Stimulated activated naive CD8-positive, alpha-beta T cell treated with anti-CD3 and anti-CD28 coated beads, Interleukin-15, Interleukin-2, amounts not matched to agents 100 ng/mL and 50 ng/mL, for 24 hours (primary cell): Measurements from ENCODE around the gene CELSR2.
"Not testable (repeated sequence)": the region's sequence is repeated elsewhere in the genome, so short reads cannot be mapped to it uniquely, and the experiment has no call there.

Experiments used
- H3K27ac Mint-ChIP-seq: one replicate; pipeline ENCODE4 v1.8.0; 2021; ENCODE audit warnings: mild to moderate bottlenecking, mixed read lengths
- H3K27me3 Mint-ChIP-seq: one replicate; pipeline ENCODE4 v1.8.0; 2021; ENCODE audit warnings: mixed read lengths
- H3K36me3 Mint-ChIP-seq: one replicate; pipeline ENCODE4 v1.8.0; 2021; ENCODE audit warnings: low read depth, mixed read lengths
- H3K4me1 Mint-ChIP-seq: one replicate; pipeline ENCODE4 v1.8.0; 2021; ENCODE audit warnings: low read depth, mixed read lengths
- H3K4me3 Mint-ChIP-seq: one replicate; pipeline ENCODE4 v1.8.0; 2021; ENCODE audit warnings: mild to moderate bottlenecking, mixed read lengths
- H3K9me3 Mint-ChIP-seq: one replicate; pipeline ENCODE4 v1.8.0; 2021; ENCODE audit warnings: mixed read lengths

Gene CELSR2

GRCh38 chr1:109283748-109284600, 34.6 kb downstream of the CELSR2 start:
- H3K27me3 Mint-ChIP-seq = peaks cover 4% of the 10 kb centered on the region
- H3K36me3 Mint-ChIP-seq = no peaks in the 10 kb centered on the region
- no peaks in the 10 kb centered on the region for H3K9me3 Mint-ChIP-seq
- H3K4me3 Mint-ChIP-seq = peak overlapping the region; percentile 91
- H3K4me1 Mint-ChIP-seq = peaks cover 21% of the 10 kb centered on the region
- peak overlapping the region; percentile 71 for H3K27ac Mint-ChIP-seq

DNA sequence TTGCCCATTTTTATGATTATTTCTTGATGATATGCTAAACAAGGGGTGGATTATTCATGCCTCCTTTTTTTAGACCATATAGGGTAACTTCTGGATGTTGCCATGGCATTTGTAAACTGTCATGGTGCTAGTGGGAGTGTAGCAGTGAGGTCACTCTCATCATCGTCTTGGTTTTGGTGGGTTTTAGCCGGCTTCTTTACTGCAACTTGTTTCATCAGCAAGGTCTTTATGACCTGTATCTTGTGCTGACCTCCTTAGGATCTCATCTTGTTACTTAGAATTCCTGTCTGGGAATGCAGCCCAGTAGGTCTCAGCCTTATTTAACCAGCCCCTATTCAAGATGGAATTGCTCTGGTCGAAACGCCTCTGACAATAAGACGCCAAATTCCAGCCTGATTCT, 37.4 kb downstream of the CELSR2 start:
- H3K9me3 Mint-ChIP-seq, H3K27ac Mint-ChIP-seq, H3K27me3 Mint-ChIP-seq, H3K4me3 Mint-ChIP-seq, H3K36me3 Mint-ChIP-seq: not testable (repeated sequence)
- peaks cover 21% of the 10 kb centered on the region for H3K4me1 Mint-ChIP-seq

DNA sequence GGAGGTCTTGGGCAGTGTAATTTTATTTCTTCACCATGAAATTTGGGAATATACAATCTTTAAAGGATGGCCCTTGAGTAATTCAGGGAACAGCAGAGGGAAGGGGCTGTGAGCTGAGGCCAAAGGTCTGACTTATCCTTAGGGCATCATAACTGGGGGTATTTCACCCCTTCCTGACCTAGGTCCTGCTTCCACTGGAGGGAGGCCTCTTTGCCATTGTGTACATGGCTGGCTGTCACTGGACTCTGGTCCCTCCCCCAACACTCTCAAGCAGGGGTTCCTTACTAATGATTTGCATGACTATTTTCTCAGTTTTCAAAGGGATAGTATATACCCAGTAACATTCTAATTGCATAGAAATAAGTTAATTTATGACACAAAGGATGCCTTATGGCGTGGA, 40.8 kb downstream of the CELSR2 start:
- H3K4me3 Mint-ChIP-seq = no peak overlapping the region
- H3K9me3 Mint-ChIP-seq = no peaks in the 10 kb centered on the region
- no peaks in the 10 kb centered on the region for H3K4me1 Mint-ChIP-seq
- H3K27me3 Mint-ChIP-seq = peaks cover 4% of the 10 kb centered on the region
- H3K27ac Mint-ChIP-seq = no peak overlapping the region
- no peaks in the 10 kb centered on the region for H3K36me3 Mint-ChIP-seq

- Mint-ChIP-seq H3K4me3 (no peak overlapping the region), H3K36me3 (no peaks in the 10 kb centered on the region), H3K9me3 (no peaks in the 10 kb centered on the region)
Measured at GRCh38 chr1:109290998-109291397, 41.7 kb downstream of the CELSR2 start.

GRCh38 chr1:109292364-109292763, 43.0 kb downstream of the CELSR2 start:
- Mint-ChIP-seq H3K27ac (no peak overlapping the region), H3K27me3 (peaks cover 4% of the 10 kb centered on the region), H3K36me3 (no peaks in the 10 kb centered on the region), H3K4me3 (no peak overlapping the region), H3K9me3 (no peaks in the 10 kb centered on the region), H3K4me1 (no peaks in the 10 kb centered on the region)

More at GRCh38 chr1:109290998-109291397, 41.7 kb downstream of the CELSR2 start:
- no peak overlapping the region for H3K27ac Mint-ChIP-seq
- H3K27me3 Mint-ChIP-seq = peaks cover 4% of the 10 kb centered on the region
- H3K4me1 Mint-ChIP-seq = no peaks in the 10 kb centered on the region

DNA sequence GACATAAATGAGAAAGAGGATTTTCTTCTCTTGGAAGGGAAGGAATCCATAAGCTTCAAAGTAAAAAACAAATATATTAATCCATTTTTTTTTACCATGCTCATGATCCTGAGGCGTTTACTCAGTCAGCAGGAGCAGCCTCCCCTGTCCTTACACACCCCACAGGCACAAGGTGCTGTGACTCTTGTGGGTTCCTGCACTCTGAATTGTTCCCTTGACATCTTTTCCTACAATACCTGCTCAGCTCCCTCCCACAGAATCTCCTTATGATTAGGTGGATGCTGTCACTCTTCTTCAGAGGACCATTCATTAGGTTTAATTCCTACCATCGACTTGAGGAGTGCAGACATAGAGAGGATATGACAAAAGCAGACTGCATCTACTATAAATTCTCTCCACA, 43.7 kb downstream of the CELSR2 start:
- Mint-ChIP-seq H3K4me3 (no peak overlapping the region), H3K27ac (no peak overlapping the region), H3K36me3 (no peaks in the 10 kb centered on the region), H3K4me1 (no peaks in the 10 kb centered on the region), H3K9me3 (no peaks in the 10 kb centered on the region), H3K27me3 (peaks cover 4% of the 10 kb centered on the region)

DNA sequence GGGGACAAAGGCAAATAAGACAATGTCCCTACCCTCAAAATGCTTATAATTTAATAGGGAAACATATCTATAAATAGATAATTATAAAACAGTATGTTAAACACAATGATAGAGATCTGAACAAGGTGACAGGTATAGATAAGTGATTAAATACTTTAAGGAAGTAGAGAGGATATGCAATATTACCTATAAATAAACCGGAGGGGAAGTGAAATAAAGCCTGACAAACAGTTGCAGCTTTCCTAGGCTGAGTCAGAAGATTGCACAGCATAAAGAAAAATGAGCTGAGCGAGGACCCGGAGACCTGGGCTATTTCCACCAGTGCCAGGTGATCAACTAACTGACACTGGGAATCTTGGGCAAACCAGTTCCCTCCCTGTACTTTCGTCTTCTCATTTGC, 45.1 kb downstream of the CELSR2 start:
- Mint-ChIP-seq H3K4me1 (no peaks in the 10 kb centered on the region), H3K36me3 (no peaks in the 10 kb centered on the region), H3K27me3 (no peaks in the 10 kb centered on the region), H3K9me3 (no peaks in the 10 kb centered on the region), H3K27ac (no peak overlapping the region), H3K4me3 (no peak overlapping the region)

GRCh38 chr1:109295712-109296415, 46.5 kb downstream of the CELSR2 start:
- no peaks in the 10 kb centered on the region for H3K9me3 Mint-ChIP-seq
- no peak overlapping the region for H3K4me3 Mint-ChIP-seq
- no peaks in the 10 kb centered on the region for H3K4me1 Mint-ChIP-seq
- no peaks in the 10 kb centered on the region for H3K36me3 Mint-ChIP-seq
- H3K27me3 Mint-ChIP-seq = no peaks in the 10 kb centered on the region
- H3K27ac Mint-ChIP-seq = no peak overlapping the region

DNA sequence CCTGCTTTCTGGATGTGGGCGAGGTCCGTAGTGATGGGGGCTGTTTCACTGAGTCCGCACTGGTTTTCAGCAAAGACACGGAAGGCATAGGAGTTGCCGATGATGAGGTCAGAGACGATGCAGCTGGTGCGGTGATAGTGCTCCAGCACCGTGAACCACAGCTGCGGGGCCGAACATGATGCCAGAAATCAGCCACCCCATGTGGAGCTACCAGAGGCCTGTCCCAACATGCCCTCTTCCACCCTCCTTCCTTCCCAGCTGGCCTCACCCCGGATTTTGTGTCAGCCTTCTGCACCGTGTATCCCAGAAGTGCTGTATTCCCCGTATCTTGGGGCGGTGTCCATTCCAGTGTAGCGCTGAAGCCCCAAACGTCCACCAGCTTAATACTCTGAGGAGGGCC, 47.4 kb downstream of the CELSR2 start:
- Mint-ChIP-seq H3K4me1 (no peaks in the 10 kb centered on the region), H3K27me3 (no peaks in the 10 kb centered on the region), H3K9me3 (no peaks in the 10 kb centered on the region), H3K4me3 (no peak overlapping the region), H3K36me3 (no peaks in the 10 kb centered on the region), H3K27ac (no peak overlapping the region)

DNA sequence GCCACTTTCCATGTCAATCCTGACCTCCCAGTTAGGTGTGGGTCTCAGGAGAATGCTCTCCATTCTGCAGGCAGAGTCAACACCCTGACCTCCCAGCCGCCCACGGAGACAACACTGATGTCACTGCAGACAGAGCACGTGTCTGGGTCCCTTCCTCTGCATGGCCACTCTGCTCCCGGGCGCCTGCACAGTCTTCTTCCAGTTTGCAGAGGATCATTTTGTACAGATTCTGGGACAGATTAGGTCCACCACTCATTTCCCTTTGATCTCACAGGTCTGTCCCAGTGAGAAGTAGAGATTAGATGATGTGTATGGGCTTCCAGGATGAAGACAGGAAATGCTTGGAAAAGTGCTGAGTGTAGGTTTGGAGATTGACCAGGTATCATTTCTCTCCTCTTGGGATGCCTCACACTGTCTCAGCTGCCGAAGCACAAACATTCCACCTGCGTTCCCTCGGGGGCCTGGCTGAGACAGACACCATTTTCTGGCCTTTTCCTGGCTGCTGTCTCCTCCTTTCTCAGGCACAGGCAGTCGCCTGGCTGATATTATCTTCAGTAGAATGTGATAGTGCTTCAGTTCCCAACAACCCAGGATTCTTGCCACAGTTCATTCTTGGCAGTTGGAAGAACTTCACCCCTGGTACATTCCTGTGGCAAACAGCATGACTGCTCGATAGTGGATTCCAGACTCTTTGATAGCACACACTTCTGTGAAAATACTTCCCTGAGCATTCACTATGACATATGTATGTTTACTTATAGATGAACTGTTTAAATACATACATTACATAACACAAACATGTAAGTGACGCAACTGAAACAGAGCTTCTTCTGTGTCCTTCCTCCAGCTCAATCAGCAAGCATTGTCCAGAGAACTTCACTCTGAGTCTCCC, 49.6 kb downstream of the CELSR2 start:
- Mint-ChIP-seq H3K4me1 (no peaks in the 10 kb centered on the region), H3K27ac (no peak overlapping the region), H3K36me3 (no peaks in the 10 kb centered on the region), H3K4me3 (no peak overlapping the region), H3K27me3 (no peaks in the 10 kb centered on the region), H3K9me3 (no peaks in the 10 kb centered on the region)

- Mint-ChIP-seq H3K27me3 (no peaks in the 10 kb centered on the region), H3K36me3 (no peaks in the 10 kb centered on the region), H3K4me3 (no peak overlapping the region), H3K27ac (no peak overlapping the region), H3K4me1 (no peaks in the 10 kb centered on the region), H3K9me3 (no peaks in the 10 kb centered on the region)
Measured at GRCh38 chr1:109299558-109300343, 50.4 kb downstream of the CELSR2 start.

- H3K36me3 Mint-ChIP-seq = no peaks in the 10 kb centered on the region
- H3K4me3 Mint-ChIP-seq = no peak overlapping the region
- H3K27me3 Mint-ChIP-seq = no peaks in the 10 kb centered on the region
- H3K4me1 Mint-ChIP-seq = no peaks in the 10 kb centered on the region
- no peak overlapping the region for H3K27ac Mint-ChIP-seq
- H3K9me3 Mint-ChIP-seq = no peaks in the 10 kb centered on the region
Measured at GRCh38 chr1:109300650-109301151, 51.4 kb downstream of the CELSR2 start.

DNA sequence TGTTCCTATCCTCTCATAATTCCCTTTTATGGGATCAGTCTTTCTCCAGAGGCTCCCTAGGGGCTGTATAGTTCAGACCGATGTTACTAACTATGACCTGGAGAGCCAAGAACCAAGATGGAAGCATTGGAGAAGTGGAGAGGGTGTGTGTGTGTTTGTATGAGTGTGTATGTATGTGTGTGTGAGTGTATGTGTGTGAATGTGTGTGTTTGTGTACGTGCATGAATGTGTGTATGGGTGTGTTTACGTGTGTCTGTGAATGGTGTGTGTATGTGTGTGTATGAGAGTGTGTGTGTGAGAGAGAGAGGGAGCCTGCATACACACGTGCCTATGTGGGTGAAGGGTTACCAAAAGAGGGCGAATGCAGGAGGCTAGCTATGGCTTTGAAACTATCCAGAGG, 52.5 kb downstream of the CELSR2 start:
- Mint-ChIP-seq H3K36me3 (no peaks in the 10 kb centered on the region), H3K4me3 (no peak overlapping the region), H3K4me1 (no peaks in the 10 kb centered on the region), H3K27ac (no peak overlapping the region), H3K27me3 (no peaks in the 10 kb centered on the region), H3K9me3 (no peaks in the 10 kb centered on the region)

GRCh38 chr1:109304226-109304920, 55.0 kb downstream of the CELSR2 start:
- Mint-ChIP-seq H3K27me3 (no peaks in the 10 kb centered on the region), H3K36me3 (no peaks in the 10 kb centered on the region), H3K4me1 (peaks cover 3% of the 10 kb centered on the region), H3K9me3 (no peaks in the 10 kb centered on the region), H3K27ac (no peak overlapping the region), H3K4me3 (no peak overlapping the region)
